A549 (cell line): ENCODE results near the gene CCSAP.

ENCODE experiments used
- EP300 ChIP-seq, 2 experiments: fragments of >200 bp; sonication (Bioruptor Twin); formaldehyde crosslinking; IDR thresholded peaks; 2 replicates in 1 of 2; 3 replicates in 1 of 2; pipeline ENCODE4 v1.6.1; 2016 to 2017
- KDM1A ChIP-seq: fragments of 200-600 bp; sonication (generic); IDR thresholded peaks from 2 replicates; pipeline ENCODE4 v1.6.1; 2016; ENCODE audit warnings: low read depth, mild to moderate bottlenecking
- KDM5A ChIP-seq: fragments of 200-600 bp; sonication (generic); IDR thresholded peaks from 2 replicates; pipeline ENCODE4 v1.6.1; 2016; ENCODE audit warnings: antibody characterized with exemption, mild to moderate bottlenecking
- MAZ ChIP-seq: fragments of 150-350 bp; IDR thresholded peaks from 2 replicates; pipeline ENCODE4 v1.6.1; 2014; ENCODE audit warnings: antibody characterized with exemption, low read depth, low read length, borderline replicate concordance
- POLR2A ChIP-seq: IDR thresholded peaks from 2 replicates; pipeline ENCODE4 v1.6.1; 2012; ENCODE audit warnings: mild to moderate bottlenecking, low read length
- SMC3 ChIP-seq: fragments of >200 bp; sonication (Bioruptor Twin); formaldehyde crosslinking; IDR thresholded peaks from 3 replicates; pipeline ENCODE4 v1.6.1; 2018; ENCODE audit warnings: inconsistent platforms
- TF ChIP-seq, protein P1 (sequence below): fragments of >200 bp; sonication (Bioruptor Twin); formaldehyde crosslinking; IDR thresholded peaks from 3 replicates; pipeline ENCODE4 v1.5.1; 2016

DNA sequence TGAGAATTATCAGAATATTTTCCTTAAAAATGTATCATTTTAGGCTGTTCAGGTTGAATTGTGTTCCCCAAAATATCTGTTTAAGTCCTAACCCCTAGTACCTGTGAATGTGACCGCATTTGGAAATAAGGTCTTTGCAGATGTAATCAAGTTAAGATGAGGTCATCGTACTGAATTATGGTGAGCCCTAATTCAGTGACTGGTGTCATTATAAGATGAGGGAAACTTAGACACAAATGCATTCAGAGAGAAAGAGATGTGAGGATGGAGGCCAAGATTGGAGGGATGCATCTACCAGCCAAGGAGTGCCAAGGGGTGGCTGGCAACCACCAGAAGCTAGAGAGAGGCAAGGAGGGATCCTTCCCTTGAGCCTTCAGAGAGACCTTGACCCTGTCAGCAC, 67.8 kb downstream of the CCSAP start:
- TF ChIP-seq POLR2A (no peak), KDM5A (no peak), KDM1A (no peak), MAZ (no peak), SMC3 (no peak), EP300 (IDR thresholded peaks at IDR 0.05) (no peak)
- TF ChIP-seq, protein P1, sequence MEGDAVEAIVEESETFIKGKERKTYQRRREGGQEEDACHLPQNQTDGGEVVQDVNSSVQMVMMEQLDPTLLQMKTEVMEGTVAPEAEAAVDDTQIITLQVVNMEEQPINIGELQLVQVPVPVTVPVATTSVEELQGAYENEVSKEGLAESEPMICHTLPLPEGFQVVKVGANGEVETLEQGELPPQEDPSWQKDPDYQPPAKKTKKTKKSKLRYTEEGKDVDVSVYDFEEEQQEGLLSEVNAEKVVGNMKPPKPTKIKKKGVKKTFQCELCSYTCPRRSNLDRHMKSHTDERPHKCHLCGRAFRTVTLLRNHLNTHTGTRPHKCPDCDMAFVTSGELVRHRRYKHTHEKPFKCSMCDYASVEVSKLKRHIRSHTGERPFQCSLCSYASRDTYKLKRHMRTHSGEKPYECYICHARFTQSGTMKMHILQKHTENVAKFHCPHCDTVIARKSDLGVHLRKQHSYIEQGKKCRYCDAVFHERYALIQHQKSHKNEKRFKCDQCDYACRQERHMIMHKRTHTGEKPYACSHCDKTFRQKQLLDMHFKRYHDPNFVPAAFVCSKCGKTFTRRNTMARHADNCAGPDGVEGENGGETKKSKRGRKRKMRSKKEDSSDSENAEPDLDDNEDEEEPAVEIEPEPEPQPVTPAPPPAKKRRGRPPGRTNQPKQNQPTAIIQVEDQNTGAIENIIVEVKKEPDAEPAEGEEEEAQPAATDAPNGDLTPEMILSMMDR, result no peak
